ENCODE data around the gene VPS37C.
"Not testable (repeated sequence)": the region's sequence is repeated elsewhere in the genome, so short reads cannot be mapped to it uniquely, and the experiment has no call there.

The VPS37C gene

GRCh38 chr11:61102667-61103571 lies 58.3 kb downstream of the VPS37C start:
- in situ Hi-C loops (cut with MboI; ENCODE audit: low sequenced_read_pairs): no loop called here

DNA sequence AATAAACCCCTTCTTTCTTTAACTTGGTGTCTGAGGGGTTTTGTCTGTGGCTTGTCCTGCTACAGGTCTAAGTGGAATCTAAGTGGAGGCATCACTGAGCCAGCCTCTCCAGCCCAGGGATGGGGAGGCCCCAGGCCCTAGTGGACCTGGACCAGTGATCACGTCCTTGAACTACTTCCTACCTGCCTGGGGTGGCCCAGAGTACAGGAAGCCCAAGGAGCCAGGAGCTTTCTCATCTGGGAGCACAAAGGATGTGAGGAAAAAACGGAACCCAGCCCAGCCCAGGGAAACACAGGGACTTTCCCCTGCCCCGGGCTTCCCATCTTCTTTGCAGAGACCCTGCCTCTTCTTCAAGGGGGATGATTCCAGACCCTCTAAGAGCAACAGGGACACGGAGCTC lies 62.4 kb downstream of the VPS37C start:
- in situ Hi-C loops (cut with MboI; ENCODE audit: low sequenced_read_pairs): no loop called here

GRCh38 chr11:61098261-61098660 lies 63.0 kb downstream of the VPS37C start:
- in situ Hi-C loops (cut with MboI; ENCODE audit: low sequenced_read_pairs): not testable (repeated sequence)

GRCh38 chr11:61095021-61095420 lies 66.2 kb downstream of the VPS37C start:
- in situ Hi-C loops (cut with MboI; ENCODE audit: low sequenced_read_pairs): no loop called here

DNA sequence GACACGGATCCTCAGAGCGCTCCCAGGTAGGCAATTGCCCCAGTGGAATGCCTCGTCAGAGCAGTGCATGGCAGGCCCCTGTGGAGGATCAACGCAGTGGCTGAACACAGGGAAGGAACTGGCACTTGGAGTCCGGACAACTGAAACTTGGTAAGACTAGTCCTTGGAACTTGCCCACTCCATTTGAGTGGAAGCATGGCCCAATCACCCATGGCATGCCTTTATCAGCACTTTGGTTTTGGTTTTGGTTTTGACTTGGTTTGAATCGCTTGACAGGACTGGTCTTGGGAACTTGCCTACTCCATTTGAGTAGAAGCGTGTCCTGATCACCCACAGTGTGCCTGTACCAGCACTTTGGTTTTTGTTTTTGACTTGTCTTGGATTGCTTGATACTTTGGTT lies 67.1 kb downstream of the VPS37C start:
- in situ Hi-C loops (cut with MboI; ENCODE audit: low sequenced_read_pairs): not testable (repeated sequence)

DNA sequence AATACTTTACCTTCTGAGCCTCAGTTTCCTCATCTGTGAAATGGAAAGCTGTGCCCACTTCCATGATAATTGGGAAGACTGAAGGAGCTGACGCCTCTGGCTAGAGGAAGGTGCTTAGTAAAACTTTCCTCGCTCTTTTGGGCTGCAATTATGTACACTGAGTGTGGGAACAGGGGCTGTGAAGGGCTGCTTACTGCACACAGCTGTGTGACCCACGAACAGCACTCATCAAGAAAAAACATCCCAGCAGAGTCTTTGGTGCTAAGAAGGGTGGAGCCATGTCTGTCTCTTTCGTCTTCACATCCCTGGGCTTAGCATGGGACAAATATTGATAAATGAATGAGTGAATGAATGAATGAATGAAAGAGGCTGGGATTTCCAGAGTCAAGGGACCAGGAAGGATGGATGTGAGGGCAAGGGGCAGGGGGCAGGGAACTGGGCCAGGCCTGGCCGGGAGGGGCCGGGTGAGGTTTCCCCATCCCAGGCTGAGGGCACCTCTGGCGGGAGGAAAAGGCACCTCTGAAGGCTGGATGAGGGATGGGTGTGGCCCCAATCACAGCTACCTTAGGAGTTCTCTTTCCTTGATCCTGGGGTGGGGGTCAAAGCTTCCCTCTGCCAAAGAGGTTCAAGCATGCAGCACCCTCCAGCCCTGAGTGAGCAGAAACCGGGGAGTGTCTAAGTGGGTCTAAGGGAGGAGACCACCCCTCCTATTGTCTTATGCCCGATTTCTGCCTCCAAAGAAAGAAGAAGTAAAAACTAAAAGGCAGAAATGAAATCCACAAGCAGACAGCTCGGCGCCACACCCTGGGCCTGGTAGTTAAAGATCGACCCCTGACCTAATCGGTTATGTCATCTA lies 68.1 kb downstream of the VPS37C start:
- in situ Hi-C loops (cut with MboI; ENCODE audit: low sequenced_read_pairs): no loop called here

DNA sequence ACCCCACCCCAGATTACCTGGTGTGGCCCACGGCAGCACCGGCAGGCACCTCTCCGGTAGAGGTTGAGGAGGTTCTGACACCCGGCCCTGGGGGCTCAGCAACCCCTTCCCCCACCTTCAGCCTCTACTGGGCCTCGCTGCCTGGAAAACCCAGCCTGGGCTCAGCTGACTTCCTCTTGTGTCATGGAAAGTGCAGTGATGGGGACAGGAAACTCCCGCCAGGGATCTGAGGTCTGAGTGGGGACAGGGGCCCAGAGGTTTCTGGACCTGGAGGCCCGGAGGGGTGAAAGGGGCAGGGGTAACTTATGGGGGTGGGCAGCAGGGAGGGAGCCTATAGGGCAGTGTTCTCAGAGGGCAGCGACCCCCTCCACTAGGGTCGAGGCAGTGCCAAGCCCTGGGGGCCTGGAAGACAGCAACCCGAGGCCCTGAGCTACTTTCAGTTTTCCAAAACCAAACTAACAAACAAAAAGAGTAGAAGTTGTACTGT lies 68.9 kb downstream of the VPS37C start:
- in situ Hi-C loops (cut with MboI; ENCODE audit: low sequenced_read_pairs): no loop called here

GRCh38 chr11:61091373-61092279 lies 69.6 kb downstream of the VPS37C start:
- in situ Hi-C loops (cut with MboI; ENCODE audit: low sequenced_read_pairs): no loop called here

DNA sequence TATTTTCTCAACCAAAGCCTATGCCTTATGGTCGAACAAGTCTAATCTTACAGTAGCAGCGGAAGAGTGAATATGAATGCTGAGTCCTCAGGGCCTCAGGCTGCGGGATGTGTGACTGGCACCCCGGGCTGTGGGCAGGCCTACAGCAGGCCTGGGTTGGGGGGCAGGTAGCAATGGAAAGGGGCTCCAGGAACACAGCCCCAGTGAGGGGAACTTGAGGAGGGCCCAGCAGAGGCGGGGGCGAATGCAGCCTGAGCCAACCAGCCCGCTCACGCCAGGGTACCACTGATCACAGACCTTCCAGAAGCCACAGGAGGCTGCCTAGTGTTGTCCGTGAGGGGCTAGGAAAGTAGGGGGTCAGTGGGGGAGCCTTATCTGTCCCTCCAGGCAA lies 70.2 kb downstream of the VPS37C start:
- in situ Hi-C loops (cut with MboI; ENCODE audit: low sequenced_read_pairs): no loop called here

DNA sequence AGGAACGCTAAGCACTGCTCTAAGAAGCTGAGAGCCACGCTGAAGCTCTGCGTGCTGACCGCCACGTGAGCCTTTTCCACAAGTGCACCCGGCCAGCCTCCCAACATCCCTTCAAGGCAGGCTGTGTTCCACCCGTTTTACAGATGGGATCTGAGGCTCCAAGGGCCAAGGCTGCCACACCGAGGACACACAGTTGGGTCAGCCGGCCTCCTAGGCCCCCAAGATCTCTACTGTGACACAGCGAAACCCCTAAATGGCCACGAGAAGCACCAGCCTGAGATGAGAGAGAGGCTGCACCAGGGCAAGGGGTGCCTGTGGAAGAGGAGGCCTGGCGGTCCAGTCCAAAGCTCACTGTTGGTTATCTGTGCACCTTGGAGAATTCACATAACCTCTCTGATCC lies 70.7 kb downstream of the VPS37C start:
- in situ Hi-C loops (cut with MboI; ENCODE audit: low sequenced_read_pairs): no loop called here

DNA sequence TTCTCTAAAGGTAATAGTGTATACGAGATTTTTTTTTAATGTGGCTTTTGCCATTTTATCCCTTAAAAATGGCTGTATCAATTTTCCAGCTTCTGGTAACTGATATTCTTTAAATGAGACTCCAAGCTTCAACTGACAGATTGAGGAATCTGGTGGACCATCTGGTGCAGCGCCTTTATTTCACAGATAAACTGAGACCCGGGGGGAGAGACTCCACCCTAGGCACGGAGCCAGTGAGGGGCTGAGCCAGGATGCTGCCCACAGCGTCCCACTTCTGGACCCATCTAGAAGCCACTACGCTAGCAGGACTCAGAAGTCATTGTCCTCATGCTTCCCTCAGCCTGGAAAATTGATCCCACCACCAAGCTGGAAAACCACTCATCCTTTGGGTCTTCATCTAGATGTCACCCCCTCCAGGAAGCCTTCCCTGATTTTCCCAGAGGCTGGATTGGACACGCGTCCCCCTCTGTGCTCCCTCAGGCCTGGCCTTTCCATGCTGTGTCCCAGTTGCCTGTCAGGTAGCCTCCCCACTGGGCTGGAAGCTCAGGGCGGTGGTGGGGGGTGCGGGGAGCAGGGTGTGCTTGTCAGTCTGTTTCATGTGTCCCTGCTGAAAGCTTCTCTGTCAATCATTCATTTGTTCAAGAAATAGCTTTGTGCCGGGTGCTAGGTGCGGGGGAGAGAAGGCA lies 71.3 kb downstream of the VPS37C start:
- in situ Hi-C loops (cut with MboI; ENCODE audit: low sequenced_read_pairs): no loop called here

- in situ Hi-C loops (cut with MboI; ENCODE audit: low sequenced_read_pairs): no loop called here
Measured at GRCh38 chr11:61087426-61088119, 73.7 kb downstream of the VPS37C start.

DNA sequence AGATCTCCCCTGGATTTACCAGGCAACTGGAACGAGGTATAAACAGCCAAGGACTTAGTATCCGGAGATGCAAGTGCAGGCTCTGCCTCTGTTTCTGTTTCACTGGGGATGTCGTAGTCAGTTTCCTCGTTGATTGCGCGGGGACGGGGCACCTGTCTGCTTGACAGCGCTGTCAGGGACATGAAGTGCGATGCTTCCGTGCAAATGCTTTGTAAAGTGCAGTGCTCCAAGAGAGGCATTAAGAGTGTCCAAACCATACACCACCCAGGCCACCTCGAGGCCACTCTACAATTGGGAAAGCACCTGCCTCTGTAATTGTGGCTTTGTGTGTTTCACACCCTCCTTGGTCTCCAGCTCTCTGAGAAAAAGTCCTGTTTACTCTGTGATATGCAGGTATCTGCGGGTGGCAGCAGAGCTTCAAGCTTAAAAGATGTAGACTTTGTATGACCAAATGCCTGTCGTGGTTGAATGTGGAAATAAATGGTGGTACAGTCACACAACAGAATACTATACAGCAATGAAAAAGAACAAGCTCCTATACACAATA lies 77.6 kb downstream of the VPS37C start:
- in situ Hi-C loops (cut with MboI; ENCODE audit: low sequenced_read_pairs): no loop called here

- in situ Hi-C loops (cut with MboI; ENCODE audit: low sequenced_read_pairs): no loop called here
Measured at GRCh38 chr11:61082931-61083531, 78.2 kb downstream of the VPS37C start.

- in situ Hi-C loops (cut with MboI; ENCODE audit: low sequenced_read_pairs): no loop called here
Measured at GRCh38 chr11:61082062-61082870, 79.0 kb downstream of the VPS37C start.

- in situ Hi-C loops (cut with MboI; ENCODE audit: low sequenced_read_pairs): no loop called here
Measured at GRCh38 chr11:61080986-61081590, 80.1 kb downstream of the VPS37C start.

DNA sequence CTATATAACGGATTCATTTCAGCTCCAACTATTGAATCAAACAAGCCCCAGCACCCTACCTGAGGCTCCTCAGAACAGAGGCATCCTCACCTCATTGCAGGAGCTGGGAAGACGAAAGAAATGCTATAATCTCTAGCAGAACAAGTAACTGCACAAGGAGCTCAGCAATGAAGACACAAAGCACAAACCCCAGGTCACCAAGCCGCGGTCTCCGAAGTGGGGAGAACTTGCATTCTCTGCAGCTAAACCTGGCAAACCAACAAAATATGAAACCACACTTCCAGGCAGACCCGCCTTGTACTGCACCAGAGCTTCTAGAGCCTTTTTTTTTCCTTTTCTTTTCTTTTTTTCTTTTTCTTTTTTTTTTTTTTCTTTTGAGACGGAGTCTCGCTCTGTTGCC lies 80.7 kb downstream of the VPS37C start:
- in situ Hi-C loops (cut with MboI; ENCODE audit: low sequenced_read_pairs): no loop called here

Data from HL-60/S4 treated with phorbol 12-myristate 13-acetate at 8.2 ng/mL for 4 days and 3 days (cell line).